OCI-LY7 (cell line): Measurements from ENCODE around the gene RAB40C. TPM values are rescaled to one million over a fixed set of nuclear protein-coding genes. Genes with fewer than 3 reads are reported as not detected.

ENCODE experiments used
- BruUV-seq: library from RNA; stranded (reverse); fragments of 400-500 nt; replicated peaks from 2 replicates; lab custom pipeline; 2021; lab: Mats Ljungman, UMichigan
- CTCF ChIA-PET: fragments of 300-600 bp; sonication (Branson Sonifier 250); formaldehyde crosslinking; loops from one replicate; lab custom pipeline; 2022; ENCODE audit warnings: antibody characterized with exemption; ENCODE audit not compliant: unreplicated experiment; lab: Charles Lee
- POLR2A ChIA-PET: fragments of 300-600 bp; sonication (Branson Sonifier 250); formaldehyde crosslinking; loops from one replicate; lab custom pipeline; 2022; ENCODE audit warnings: antibody characterized with exemption; lab: Charles Lee
- DNase-seq: peaks from one replicate; pipeline ENCODE4 v3.0.0-alpha.2; 2015; ENCODE audit warnings: low spot score
- H2AFZ ChIP-seq: fragments of 200-600 bp; sonication (generic), shearing (Covaris generic); 2 replicates; pipeline ENCODE4 v1.6.1; 2014; ENCODE audit warnings: mild to moderate bottlenecking, antibody characterized with exemption, low read length, moderate library complexity
- H3K27ac ChIP-seq: fragments of 200-600 bp; sonication (generic); 2 replicates; pipeline ENCODE4 v1.5.1; 2014; ENCODE audit warnings: mixed run types, low read depth, mild to moderate bottlenecking, moderate library complexity, low read length, inconsistent platforms; ENCODE audit not compliant: poor library complexity, severe bottlenecking
- H3K36me3 ChIP-seq: fragments of 200-600 bp; sonication (generic); 2 replicates; pipeline ENCODE4 v1.6.1; 2014; ENCODE audit warnings: mild to moderate bottlenecking, antibody characterized with exemption, low read length, moderate library complexity, mixed read lengths; ENCODE audit not compliant: insufficient read depth
- H3K4me1 ChIP-seq: fragments of 200-600 bp; sonication (generic); 2 replicates; pipeline ENCODE4 v1.5.1; 2014; ENCODE audit warnings: mild to moderate bottlenecking, low read length; ENCODE audit not compliant: insufficient read depth, poor library complexity, severe bottlenecking
- H3K4me2 ChIP-seq: fragments of 200-600 bp; sonication (generic); 2 replicates; pipeline ENCODE4 v1.6.1; 2014; ENCODE audit warnings: mild to moderate bottlenecking, low read length
- H3K4me3 ChIP-seq: fragments of 200-600 bp; sonication (generic); 2 replicates; pipeline ENCODE4 v1.5.1; 2014; ENCODE audit warnings: mild to moderate bottlenecking, low read depth, low read length; ENCODE audit not compliant: poor library complexity, severe bottlenecking
- H3K79me2 ChIP-seq: fragments of 200-600 bp; sonication (generic); 2 replicates; pipeline ENCODE4 v1.6.1; 2016; ENCODE audit warnings: low read depth, mild to moderate bottlenecking, low read length, moderate library complexity, mixed read lengths; ENCODE audit not compliant: insufficient read depth
- H3K9me2 ChIP-seq: fragments of 200-600 bp; sonication (generic); 2 replicates; pipeline ENCODE4 v1.6.1; 2016; ENCODE audit warnings: mild to moderate bottlenecking, low read length, mixed read lengths; ENCODE audit not compliant: insufficient read depth
- H3K9me3 ChIP-seq: fragments of 200-600 bp; sonication (generic); 2 replicates; pipeline ENCODE4 v1.6.1; 2014; ENCODE audit warnings: mild to moderate bottlenecking, mixed run types, low read length, mixed read lengths
- H4K20me1 ChIP-seq: fragments of 200-600 bp; sonication (generic); 2 replicates; pipeline ENCODE4 v1.6.1; 2014; ENCODE audit warnings: mild to moderate bottlenecking, antibody characterized with exemption, low read length, moderate library complexity, mixed read lengths; ENCODE audit not compliant: insufficient read depth
- CTCF ChIP-seq: fragments of 200-600 bp; sonication (generic); conservative IDR thresholded peaks from 2 replicates; pipeline ENCODE4 v1.5.1; 2014; ENCODE audit warnings: mild to moderate bottlenecking, antibody characterized with exemption, low read length, moderate library complexity, mixed read lengths
- EZH2phosphoT487 ChIP-seq: fragments of 200-600 bp; sonication (generic); IDR thresholded peaks from 2 replicates; pipeline ENCODE4 v1.6.1; 2018; ENCODE audit warnings: low read depth, borderline replicate concordance, mild to moderate bottlenecking, mixed run types, antibody characterized with exemption, low read length, moderate library complexity, mixed read lengths
- intact Hi-C: fragments of 100-400 bp; cut with micrococcal nuclease; formaldehyde crosslinking; loops from one replicate; pipeline ENCODE4 v1.10.0; 2022; ENCODE audit not compliant: unreplicated experiment
- total RNA-seq, 2 experiments: library from RNA; depleted of rRNA in 1 of 2; stranded (reverse); fragments of >200 nt in 1 of 2; shearing (Covaris generic) in 1 of 2; gene quantifications; 2 replicates each; pipeline ENCODE4 v1.2.3, GENCODE V29; 2014 to 2022

RAB40C gene
- total RNA-seq, 2 experiments from 2014 or later = 19.3 to 20.9 TPM

GRCh38 chr16:645852-646678, 56.2 kb downstream of the RAB40C start:
- TF ChIP-seq CTCF = no peak
- TF ChIP-seq EZH2phosphoT487 = no peak
- no TSS peak for BruUV-seq
- Histone ChIP-seq H3K9me3 (no peaks in the 10 kb centered on the region), H3K9me2 (no peaks in the 10 kb centered on the region), H3K4me1 (peaks cover 37% of the 10 kb centered on the region), H3K79me2 (peaks cover 4% of the 10 kb centered on the region; the same call in 1 of the 2 replicates), H4K20me1 (no peaks in the 10 kb centered on the region), H3K4me3 (no peak overlapping the region), H3K4me2 (no peak overlapping the region), H2AFZ (no peak overlapping the region), H3K27ac (no peak overlapping the region), H3K36me3 (no peaks in the 10 kb centered on the region; the same call in 1 of the 2 replicates)
- intact Hi-C loops = no loop called here
- POLR2A ChIA-PET = no interaction called here
- CTCF ChIA-PET = no interaction called here
- no peak for DNase-seq

DNA sequence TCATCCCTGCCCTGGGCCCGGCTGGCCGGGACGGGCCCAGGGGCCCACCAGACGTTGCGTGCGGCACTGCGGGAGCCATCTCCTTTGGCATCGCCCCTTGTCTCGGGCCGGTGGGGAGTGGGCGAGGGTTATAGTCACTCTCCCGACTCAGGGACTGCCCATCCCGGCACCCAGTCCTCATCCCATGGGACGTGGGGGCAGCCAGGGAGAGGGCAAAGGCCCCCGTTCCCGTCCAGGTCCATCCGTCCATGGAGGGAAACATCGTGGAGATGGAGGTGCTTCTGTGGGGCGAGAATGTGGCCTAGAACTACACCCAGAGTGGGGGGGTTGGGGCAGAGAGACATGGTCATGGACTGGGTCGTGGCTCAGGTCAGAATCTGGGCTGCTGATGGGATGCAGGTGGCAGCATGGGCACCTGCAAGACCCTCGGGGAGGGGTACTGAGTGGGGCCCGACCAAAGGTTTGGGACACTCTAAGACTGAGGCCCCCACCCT, 56.9 kb downstream of the RAB40C start:
- Histone ChIP-seq H3K9me3 (no peaks in the 10 kb centered on the region), H2AFZ (no peak overlapping the region), H3K4me2 (no peak overlapping the region), H3K9me2 (no peaks in the 10 kb centered on the region), H3K27ac (no peak overlapping the region), H3K4me3 (no peak overlapping the region), H3K79me2 (peaks cover 4% of the 10 kb centered on the region; the same call in 1 of the 2 replicates), H3K36me3 (no peaks in the 10 kb centered on the region; the same call in 1 of the 2 replicates), H4K20me1 (no peaks in the 10 kb centered on the region), H3K4me1 (peaks cover 32% of the 10 kb centered on the region)
- no peak for DNase-seq
- POLR2A ChIA-PET = no interaction called here
- TF ChIP-seq CTCF (no peak), EZH2phosphoT487 (no peak)
- BruUV-seq = no TSS peak
- intact Hi-C loops = no loop called here
- CTCF ChIA-PET = no interaction called here
